HTR-8/SVneo (cell line): ENCODE data around the gene COMMD4.
"Not testable (repeated sequence)": the region's sequence is repeated elsewhere in the genome, so short reads cannot be mapped to it uniquely, and the experiment has no call there.

ENCODE experiments used
- DNase-seq: peaks from one replicate; pipeline ENCODE4 v3.0.0; 2011; ENCODE audit warnings: low spot score, mixed read lengths; ENCODE audit not compliant: insufficient read length
- FAIRE-seq: peaks from 2 replicates; lab custom pipeline; 2011; peaks lifted over from hg19 to GRCh38; lab: Jason Lieb, UNC

The COMMD4 gene

GRCh38 chr15:75335705-75336355, at the start of gene COMMD4:
TSS of gene COMMD4 (plus strand) at chr15:75336063. CDS start at chr15:75336090, 27 bp downstream.
- FAIRE-seq (no peak), DNase-seq (peak; percentile 62)

- not testable (repeated sequence) for DNase-seq, FAIRE-seq
Observed at GRCh38 chr15:75293660-75294059, 42.2 kb upstream of the COMMD4 start.

- not testable (repeated sequence) for FAIRE-seq, DNase-seq
Observed at GRCh38 chr15:75298541-75299310, 37.1 kb upstream of the COMMD4 start.

- FAIRE-seq: not testable (repeated sequence)
Observed at GRCh38 chr15:75299311-75299688, 36.6 kb upstream of the COMMD4 start.

GRCh38 chr15:75300026-75300425, 35.8 kb upstream of the COMMD4 start:
- not testable (repeated sequence) for FAIRE-seq, DNase-seq

More at GRCh38 chr15:75299311-75299688, 36.6 kb upstream of the COMMD4 start:
- DNase-seq: not testable (repeated sequence)

- FAIRE-seq: no peak
- DNase-seq: no peak
Observed at GRCh38 chr15:75302318-75302717, 33.5 kb upstream of the COMMD4 start.

- DNase-seq, FAIRE-seq: not testable (repeated sequence)
Observed at GRCh38 chr15:75302753-75303152, 33.1 kb upstream of the COMMD4 start.

- no peak for DNase-seq
- no peak for FAIRE-seq
Observed at GRCh38 chr15:75306188-75306587, 29.7 kb upstream of the COMMD4 start.

GRCh38 chr15:75307778-75308390, 28.0 kb upstream of the COMMD4 start:
- DNase-seq (peak; percentile 55), FAIRE-seq (peak; percentile 58)

GRCh38 chr15:75309711-75310110, 26.2 kb upstream of the COMMD4 start:
- DNase-seq (no peak), FAIRE-seq (no peak)

- not testable (repeated sequence) for DNase-seq, FAIRE-seq
Observed at GRCh38 chr15:75312548-75312947, 23.3 kb upstream of the COMMD4 start.

- DNase-seq (no peak), FAIRE-seq (no peak)
Observed at GRCh38 chr15:75313116-75313845, 22.6 kb upstream of the COMMD4 start.

- no peak for FAIRE-seq
Observed at GRCh38 chr15:75314552-75315290, 21.1 kb upstream of the COMMD4 start.

GRCh38 chr15:75319231-75319897, 16.5 kb upstream of the COMMD4 start:
- DNase-seq, FAIRE-seq: not testable (repeated sequence)

More at GRCh38 chr15:75314552-75315290, 21.1 kb upstream of the COMMD4 start:
- no peak for DNase-seq

GRCh38 chr15:75321711-75322110, 14.2 kb upstream of the COMMD4 start:
- DNase-seq (no peak), FAIRE-seq (no peak)

- DNase-seq (no peak), FAIRE-seq (no peak)
Observed at GRCh38 chr15:75325922-75326321, 9.9 kb upstream of the COMMD4 start.

- no peak for FAIRE-seq
Observed at GRCh38 chr15:75327005-75327404, 8.9 kb upstream of the COMMD4 start.

GRCh38 chr15:75327491-75327890, 8.4 kb upstream of the COMMD4 start:
- DNase-seq (no peak), FAIRE-seq (no peak)

More at GRCh38 chr15:75327005-75327404, 8.9 kb upstream of the COMMD4 start:
- no peak for DNase-seq
